Erythroblast (primary cell): ENCODE results near the gene SMAD5.

Source experiments
- GATA1 ChIP-seq: IDR thresholded peaks from 2 replicates; pipeline ENCODE4 v1.6.1; 2011; ENCODE audit warnings: low read depth, mild to moderate bottlenecking, control low read depth, low read length, moderate library complexity
- POLR2A ChIP-seq: IDR thresholded peaks from 2 replicates; pipeline ENCODE4 v1.6.1; 2011; ENCODE audit warnings: mild to moderate bottlenecking, low read length

DNA sequence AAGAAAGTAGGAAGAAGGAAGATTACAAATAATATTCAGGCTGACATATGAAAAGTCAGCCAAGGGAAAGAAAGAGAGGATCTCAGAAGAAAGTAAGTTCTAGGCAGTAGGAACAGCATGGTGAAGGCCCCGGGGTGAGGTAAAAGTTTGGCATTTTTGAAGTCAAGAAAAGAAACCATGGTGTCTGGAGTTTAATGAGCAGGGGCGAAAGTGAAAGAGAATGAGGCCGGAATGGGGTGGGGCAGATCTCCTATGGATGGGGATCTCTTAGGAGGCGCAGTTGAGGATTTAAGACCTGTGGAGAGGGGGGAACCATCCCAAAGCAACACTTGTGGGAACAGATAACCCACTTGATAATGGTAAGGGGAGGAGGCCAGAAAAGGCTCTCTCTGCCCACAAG is 42.3 kb upstream of the SMAD5 start:
- TF ChIP-seq POLR2A (no peak), GATA1 (no peak)
